Neural cell (in vitro differentiated cells): ENCODE results near the gene GRIFIN. TPM values are rescaled to one million over a fixed set of nuclear protein-coding genes. Genes with fewer than 3 reads are reported as not detected.

ENCODE experiments used
- H2AFZ ChIP-seq: fragments of 200-600, 300-800 bp; sonication (generic), shearing (Covaris generic); 2 replicates; pipeline ENCODE4 v1.6.0; 2014; ENCODE audit warnings: low read depth, mild to moderate bottlenecking, antibody characterized with exemption, low read length, moderate library complexity
- H3F3A ChIP-seq: fragments of 200-600 bp; shearing (Covaris generic); 2 replicates; pipeline ENCODE4 v1.6.1; 2016; ENCODE audit warnings: mild to moderate bottlenecking, moderate library complexity, mixed read lengths, antibody characterized with exemption, low read length; ENCODE audit not compliant: insufficient read depth, poor library complexity, severe bottlenecking
- H3K27ac ChIP-seq: fragments of 200-600, 300-800 bp; sonication (generic), shearing (Covaris generic); 2 replicates; pipeline ENCODE4 v1.5.1; 2014; ENCODE audit warnings: mild to moderate bottlenecking, low read length, moderate library complexity
- H3K27me3 ChIP-seq: fragments of 300-800, 200-600 bp; sonication (generic), shearing (Covaris generic); 2 replicates; pipeline ENCODE4 v1.6.0; 2014; ENCODE audit warnings: mild to moderate bottlenecking, low read depth, low read length, moderate library complexity; ENCODE audit not compliant: insufficient read depth
- H3K36me3 ChIP-seq: fragments of 300-800, 200-600 bp; sonication (generic), shearing (Covaris generic); 2 replicates; pipeline ENCODE4 v1.5.1; 2014; ENCODE audit warnings: mild to moderate bottlenecking, antibody characterized with exemption, low read length, moderate library complexity; ENCODE audit not compliant: insufficient read depth
- H3K4me2 ChIP-seq: fragments of 300-800, 200-600 bp; sonication (generic), shearing (Covaris generic); 2 replicates; pipeline ENCODE4 v1.6.0; 2014; ENCODE audit warnings: mild to moderate bottlenecking, low read length
- H3K4me3 ChIP-seq: fragments of 300-800, 200-600 bp; sonication (generic), shearing (Covaris generic); 2 replicates; pipeline ENCODE4 v1.5.1; 2014; ENCODE audit warnings: mild to moderate bottlenecking, low read length, moderate library complexity
- H3K79me2 ChIP-seq: fragments of 200-600 bp; shearing (Covaris generic); replicated peaks from 2 replicates; pipeline ENCODE4 v1.6.0; 2014; ENCODE audit warnings: mild to moderate bottlenecking, low read length, moderate library complexity; ENCODE audit not compliant: insufficient read depth
- H3K9ac ChIP-seq: fragments of 300-800, 200-600 bp; sonication (generic), shearing (Covaris generic); 2 replicates; pipeline ENCODE4 v1.6.1; 2016; ENCODE audit warnings: mild to moderate bottlenecking, low read length, mixed read lengths
- H3K9me2 ChIP-seq: fragments of 200-600 bp; shearing (Covaris generic); 2 replicates; pipeline ENCODE4 v1.6.1; 2016; ENCODE audit warnings: mild to moderate bottlenecking, low read length, mixed read lengths; ENCODE audit not compliant: insufficient read depth
- H3K9me3 ChIP-seq: fragments of 200-600, 300-800 bp; sonication (generic), shearing (Covaris generic); 2 replicates; pipeline ENCODE4 v1.6.1; 2016; ENCODE audit warnings: mild to moderate bottlenecking, mixed run types, low read length, moderate library complexity, mixed read lengths
- H4K20me1 ChIP-seq: fragments of 200-600 bp; shearing (Covaris generic); 2 replicates; pipeline ENCODE4 v1.6.1; 2016; ENCODE audit warnings: mild to moderate bottlenecking, mixed run types; ENCODE audit not compliant: insufficient read depth
- CTCF ChIP-seq: fragments of 450-650 bp; IDR thresholded peaks from 2 replicates; pipeline ENCODE4 v1.5.1; 2014; ENCODE audit warnings: antibody characterized with exemption, mild to moderate bottlenecking, moderate library complexity; ENCODE audit not compliant: poor library complexity, severe bottlenecking
- EP300 ChIP-seq: fragments of 450-650 bp; conservative IDR thresholded peaks from 2 replicates; pipeline ENCODE4 v1.6.1; 2014; ENCODE audit warnings: antibody characterized with exemption, mild to moderate bottlenecking, moderate library complexity; ENCODE audit not compliant: poor library complexity, severe bottlenecking
- EZH2 ChIP-seq: fragments of 200-600, 300-800 bp; shearing (Covaris generic), sonication (generic); IDR thresholded peaks from 2 replicates; pipeline ENCODE4 v1.6.1; 2014; ENCODE audit warnings: antibody characterized with exemption, low read length, borderline replicate concordance, mild to moderate bottlenecking; ENCODE audit not compliant: insufficient read depth, poor library complexity, severe bottlenecking
- MXI1 ChIP-seq: fragments of 450-650 bp; conservative IDR thresholded peaks from 2 replicates; pipeline ENCODE4 v1.6.1; 2014; ENCODE audit warnings: antibody characterized with exemption, mild to moderate bottlenecking; ENCODE audit not compliant: poor library complexity, severe bottlenecking
- POLR2AphosphoS5 ChIP-seq: IDR thresholded peaks from 2 replicates; pipeline ENCODE4 v1.6.1; 2012
- RAD21 ChIP-seq: fragments of 450-650 bp; conservative IDR thresholded peaks from 2 replicates; pipeline ENCODE4 v1.6.1; 2014; ENCODE audit warnings: antibody characterized with exemption, mild to moderate bottlenecking, moderate library complexity
- REST ChIP-seq: IDR thresholded peaks from 2 replicates; pipeline ENCODE4 v1.6.1; 2012; ENCODE audit warnings: borderline replicate concordance
- SMC3 ChIP-seq: fragments of 450-650 bp; conservative IDR thresholded peaks from 2 replicates; pipeline ENCODE4 v1.6.1; 2014; ENCODE audit warnings: antibody characterized with exemption, mild to moderate bottlenecking, moderate library complexity; ENCODE audit not compliant: poor library complexity
- TAF1 ChIP-seq: IDR thresholded peaks from 2 replicates; pipeline ENCODE4 v1.6.1; 2012; ENCODE audit warnings: low read depth
- polyA plus RNA-seq: library from polyadenylated mRNA; depleted of rRNA; stranded (reverse); fragments of >200 nt; gene quantifications from 2 replicates; pipeline ENCODE4 v1.2.3, GENCODE V29; 2014

The GRIFIN gene
- polyA plus RNA-seq, 1 donor from 2014 or later, result not detected

GRCh38 chr7:2482725-2483451, 6.7 kb upstream of the GRIFIN start:
- Histone ChIP-seq H3K4me2 (no peak overlapping the region), H3K79me2 (no peaks in the 10 kb centered on the region), H3F3A (no peaks in the 10 kb centered on the region), H3K9me2 (no peaks in the 10 kb centered on the region), H3K27me3 (no peaks in the 10 kb centered on the region), H3K9ac (no peak overlapping the region), H3K4me3 (no peak overlapping the region), H4K20me1 (no peaks in the 10 kb centered on the region), H3K27ac (no peak overlapping the region), H3K9me3 (no peaks in the 10 kb centered on the region), H3K36me3 (no peaks in the 10 kb centered on the region), H2AFZ (no peak overlapping the region)
- no peak for TF ChIP-seq TAF1
- TF ChIP-seq EZH2, result no peak
- no peak for TF ChIP-seq SMC3
- no peak for TF ChIP-seq REST
- TF ChIP-seq CTCF, result no peak
- no peak for TF ChIP-seq RAD21
- no peak for TF ChIP-seq POLR2AphosphoS5
- no peak for TF ChIP-seq EP300
- TF ChIP-seq MXI1, result no peak

- Histone ChIP-seq H2AFZ (no peak overlapping the region), H3K36me3 (no peaks in the 10 kb centered on the region), H3K27me3 (no peaks in the 10 kb centered on the region), H4K20me1 (no peaks in the 10 kb centered on the region), H3K79me2 (no peaks in the 10 kb centered on the region), H3K4me2 (no peak overlapping the region), H3F3A (no peaks in the 10 kb centered on the region), H3K27ac (no peak overlapping the region), H3K4me3 (no peak overlapping the region), H3K9me2 (no peaks in the 10 kb centered on the region), H3K9me3 (no peaks in the 10 kb centered on the region), H3K9ac (no peak overlapping the region)
- TF ChIP-seq RAD21 (no peak), TAF1 (no peak), REST (no peak), EZH2 (no peak), MXI1 (no peak), SMC3 (no peak), EP300 (no peak), POLR2AphosphoS5 (no peak), CTCF (no peak)
These were observed 5.0 kb upstream of the GRIFIN start for GRCh38 chr7:2481195-2481594.
